ENCODE measurements around the gene PMFBP1.

The PMFBP1 gene

GRCh38 chr16:72189865-72190371 is 18.0 kb upstream of the PMFBP1 start:
- H3K36me3 ChIP-seq (ENCODE audit: insufficient read depth, low read length): no peaks in the 10 kb centered on the region
- no peak overlapping the region for H3K27ac ChIP-seq (ENCODE audit: low read depth, low read length, poor library complexity, severe bottlenecking)
- no peaks in the 10 kb centered on the region for H3F3A ChIP-seq (ENCODE audit: insufficient read depth, low read length)
- no peaks in the 10 kb centered on the region for H3K4me1 ChIP-seq (ENCODE audit: insufficient read depth, low read length, severe bottlenecking)
- no peaks in the 10 kb centered on the region for H3K9me2 ChIP-seq (ENCODE audit: low read depth, low read length)
- no peak overlapping the region for H3K9ac ChIP-seq (ENCODE audit: low read length)
- H4K20me1 ChIP-seq (ENCODE audit: insufficient read depth, low read length): no peaks in the 10 kb centered on the region
- no peaks in the 10 kb centered on the region for H3K79me2 ChIP-seq (ENCODE audit: insufficient read depth, low read length)
- TF ChIP-seq EZH2 (IDR thresholded peaks at IDR 0.05; ENCODE audit: borderline replicate concordance, low read length) (no peak), CTCF (IDR thresholded peaks at IDR 0.05; ENCODE audit: low read length) (no peak)
- H3K4me3 ChIP-seq (ENCODE audit: low read depth, low read length, poor library complexity, severe bottlenecking): no peak overlapping the region
- H3K9me3 ChIP-seq (ENCODE audit: low read length): no peaks in the 10 kb centered on the region
- H2AFZ ChIP-seq (ENCODE audit: low read length): no peak overlapping the region
- H3K4me2 ChIP-seq (ENCODE audit: low read length): no peak overlapping the region
- no peaks in the 10 kb centered on the region; the same call in 1 of the 2 replicates for H3K27me3 ChIP-seq (ENCODE audit: insufficient read depth, low read length)

- H3K27ac ChIP-seq (ENCODE audit: low read depth, low read length, poor library complexity, severe bottlenecking): no peak overlapping the region
- H3K4me1 ChIP-seq (ENCODE audit: insufficient read depth, low read length, severe bottlenecking): no peaks in the 10 kb centered on the region
- no peaks in the 10 kb centered on the region for H3K79me2 ChIP-seq (ENCODE audit: insufficient read depth, low read length)
- no peaks in the 10 kb centered on the region for H3F3A ChIP-seq (ENCODE audit: insufficient read depth, low read length)
- no peaks in the 10 kb centered on the region; the same call in 1 of the 2 replicates for H3K27me3 ChIP-seq (ENCODE audit: insufficient read depth, low read length)
- H3K4me2 ChIP-seq (ENCODE audit: low read length): no peak overlapping the region
- H4K20me1 ChIP-seq (ENCODE audit: insufficient read depth, low read length): no peaks in the 10 kb centered on the region
- H3K9me2 ChIP-seq (ENCODE audit: low read depth, low read length): no peaks in the 10 kb centered on the region
- H3K36me3 ChIP-seq (ENCODE audit: insufficient read depth, low read length): no peaks in the 10 kb centered on the region
- H3K9me3 ChIP-seq (ENCODE audit: low read length): no peaks in the 10 kb centered on the region
- no peak overlapping the region for H3K9ac ChIP-seq (ENCODE audit: low read length)
- H3K4me3 ChIP-seq (ENCODE audit: low read depth, low read length, poor library complexity, severe bottlenecking): no peak overlapping the region
- H2AFZ ChIP-seq (ENCODE audit: low read length): no peak overlapping the region
- TF ChIP-seq EZH2 (IDR thresholded peaks at IDR 0.05; ENCODE audit: borderline replicate concordance, low read length) (no peak), CTCF (IDR thresholded peaks at IDR 0.05; ENCODE audit: low read length) (no peak)
Measured at GRCh38 chr16:72188541-72188940, 16.6 kb upstream of the PMFBP1 start.

GRCh38 chr16:72187551-72187950 is 15.6 kb upstream of the PMFBP1 start:
- Histone ChIP-seq H3K27me3 (ENCODE audit: insufficient read depth, low read length) (no peaks in the 10 kb centered on the region; the same call in 1 of the 2 replicates), H3K4me3 (ENCODE audit: low read depth, low read length, poor library complexity, severe bottlenecking) (no peak overlapping the region), H3K4me2 (ENCODE audit: low read length) (no peak overlapping the region), H3K9ac (ENCODE audit: low read length) (no peak overlapping the region), H3K27ac (ENCODE audit: low read depth, low read length, poor library complexity, severe bottlenecking) (no peak overlapping the region), H3K9me3 (ENCODE audit: low read length) (no peaks in the 10 kb centered on the region), H2AFZ (ENCODE audit: low read length) (no peak overlapping the region), H4K20me1 (ENCODE audit: insufficient read depth, low read length) (no peaks in the 10 kb centered on the region), H3K4me1 (ENCODE audit: insufficient read depth, low read length, severe bottlenecking) (no peaks in the 10 kb centered on the region), H3F3A (ENCODE audit: insufficient read depth, low read length) (no peaks in the 10 kb centered on the region), H3K9me2 (ENCODE audit: low read depth, low read length) (no peaks in the 10 kb centered on the region), H3K79me2 (ENCODE audit: insufficient read depth, low read length) (no peaks in the 10 kb centered on the region), H3K36me3 (ENCODE audit: insufficient read depth, low read length) (no peaks in the 10 kb centered on the region)
- TF ChIP-seq CTCF (IDR thresholded peaks at IDR 0.05; ENCODE audit: low read length): no peak
- TF ChIP-seq EZH2 (IDR thresholded peaks at IDR 0.05; ENCODE audit: borderline replicate concordance, low read length): no peak
